Gastrocnemius medialis (tissue), 4 donors: Measurements from ENCODE around the gene CLDN7.

Experiments used
- CTCF ChIP-seq, 5 experiments: fragments of 450-650 bp in 3 of 5; fragments of 200-600 bp in 2 of 5; sonication (generic) in 2 of 5; IDR thresholded peaks in 4 of 5; conservative IDR thresholded peaks in 1 of 5; 1 replicate in 4 of 5; 2 replicates in 1 of 5; pipeline ENCODE4 v1.5.1; 2016 to 2019; ENCODE audit warnings: antibody characterized with exemption in 5 of 5, mild to moderate bottlenecking in 3 of 5, moderate library complexity in 3 of 5
- POLR2A ChIP-seq, 2 donors: fragments of 450-650 bp; IDR thresholded peaks; one replicate each; pipeline ENCODE4 v1.6.1; 2017; ENCODE audit warnings: antibody characterized with exemption in 2 of 2, mild to moderate bottlenecking in 2 of 2, moderate library complexity in 2 of 2

- TF ChIP-seq CTCF (IDR thresholded peaks at IDR 0.05 in 4 of 5, conservative IDR thresholded peaks at IDR 0.05 in 1 of 5) (no peak), POLR2A (IDR thresholded peaks at IDR 0.05) (no peak)
Observed at GRCh38 chr17:7215652-7216180, 46.6 kb downstream of the CLDN7 start.
